Astrocyte (in vitro differentiated cells and primary cell): ENCODE measurements around the gene GCNT2. TPM values are rescaled to one million over a fixed set of nuclear protein-coding genes. Genes with fewer than 3 reads are reported as not detected.

Experiments used
- DNase-seq: peaks from one replicate; pipeline ENCODE4 v3.0.0-alpha.2; 2010; ENCODE audit warnings: low read depth
- FAIRE-seq: peaks from 2 replicates; lab custom pipeline; 2011; peaks lifted over from hg19 to GRCh38; lab: Jason Lieb, UNC
- H2AFZ ChIP-seq: 2 replicates; pipeline ENCODE4 v1.6.0; 2012; ENCODE audit warnings: low read depth, low read length, inconsistent platforms
- H3K27ac ChIP-seq: 2 replicates; pipeline ENCODE4 v1.5.1; 2011; ENCODE audit warnings: low read depth, low read length, inconsistent platforms
- H3K27me3 ChIP-seq: 2 replicates; pipeline ENCODE4 v1.6.0; 2011; ENCODE audit warnings: low read length, inconsistent platforms; ENCODE audit not compliant: insufficient read depth
- H3K36me3 ChIP-seq: 2 replicates; pipeline ENCODE4 v1.5.1; 2011; ENCODE audit warnings: low read length, inconsistent platforms; ENCODE audit not compliant: insufficient read depth
- H3K4me1 ChIP-seq: 2 replicates; pipeline ENCODE4 v1.5.1; 2011; ENCODE audit warnings: low read length, inconsistent platforms; ENCODE audit not compliant: insufficient read depth
- H3K4me2 ChIP-seq: 2 replicates; pipeline ENCODE4 v1.6.0; 2012; ENCODE audit warnings: low read length, inconsistent platforms
- H3K4me3 ChIP-seq: 2 replicates; pipeline ENCODE4 v1.5.1; 2011; ENCODE audit warnings: low read depth, mild to moderate bottlenecking, low read length, inconsistent platforms; ENCODE audit not compliant: insufficient read depth
- H3K79me2 ChIP-seq: 2 replicates; pipeline ENCODE4 v1.6.0; 2012; ENCODE audit warnings: mild to moderate bottlenecking, low read length, inconsistent platforms; ENCODE audit not compliant: insufficient read depth
- H3K9ac ChIP-seq: 2 replicates; pipeline ENCODE4 v1.6.0; 2012; ENCODE audit warnings: mild to moderate bottlenecking, low read length, inconsistent platforms
- H3K9me3 ChIP-seq: 2 replicates; pipeline ENCODE4 v1.5.1; 2012; ENCODE audit warnings: low read depth, mild to moderate bottlenecking, low read length, inconsistent platforms; ENCODE audit not compliant: insufficient read depth
- H4K20me1 ChIP-seq: 2 replicates; pipeline ENCODE4 v1.6.0; 2012; ENCODE audit warnings: low read length, inconsistent platforms; ENCODE audit not compliant: insufficient read depth
- H3K27ac Mint-ChIP-seq: one replicate; pipeline ENCODE4 v1.8.0; 2021; ENCODE audit warnings: mild to moderate bottlenecking, mixed read lengths; ENCODE audit not compliant: unreplicated experiment
- H3K27me3 Mint-ChIP-seq: one replicate; pipeline ENCODE4 v1.8.0; 2021; ENCODE audit warnings: low read depth, mixed read lengths; ENCODE audit not compliant: unreplicated experiment
- H3K36me3 Mint-ChIP-seq: one replicate; pipeline ENCODE4 v1.8.0; 2021; ENCODE audit warnings: low read depth, mixed read lengths; ENCODE audit not compliant: unreplicated experiment
- H3K4me1 Mint-ChIP-seq: one replicate; pipeline ENCODE4 v1.8.0; 2021; ENCODE audit warnings: low read depth, mixed read lengths; ENCODE audit not compliant: unreplicated experiment
- H3K4me3 Mint-ChIP-seq: one replicate; pipeline ENCODE4 v1.8.0; 2021; ENCODE audit warnings: mild to moderate bottlenecking, moderate library complexity, mixed read lengths; ENCODE audit not compliant: unreplicated experiment
- H3K9me3 Mint-ChIP-seq: one replicate; pipeline ENCODE4 v1.8.0; 2021; ENCODE audit warnings: mild to moderate bottlenecking, mixed read lengths; ENCODE audit not compliant: unreplicated experiment
- CTCF ChIP-seq: IDR thresholded peaks from 2 replicates; pipeline ENCODE4 v1.5.1; 2011; ENCODE audit warnings: low read depth, mild to moderate bottlenecking, inconsistent platforms, low read length, moderate library complexity; ENCODE audit not compliant: insufficient read depth
- EZH2 ChIP-seq: IDR thresholded peaks from 2 replicates; pipeline ENCODE4 v1.6.1; 2012; ENCODE audit warnings: mild to moderate bottlenecking, low read length, inconsistent platforms; ENCODE audit not compliant: insufficient read depth
- total RNA-seq: library from RNA; stranded (reverse); gene quantifications from 2 replicates; pipeline ENCODE4 v1.2.1, GENCODE V29; 2021

GCNT2 gene
- total RNA-seq, 1 donor from 2014 or later: 14.8 TPM

- TF ChIP-seq EZH2: no peak
- no peak for TF ChIP-seq CTCF
- FAIRE-seq: no peak
- no peak overlapping the region for H3K4me2 ChIP-seq
- no peak overlapping the region for H3K9ac ChIP-seq
- H3K27me3 ChIP-seq: no peaks in the 10 kb centered on the region
- H3K27ac Mint-ChIP-seq: no peak overlapping the region
- H3K4me1 Mint-ChIP-seq: no peaks in the 10 kb centered on the region
- no peaks in the 10 kb centered on the region for H3K36me3 ChIP-seq
- H3K79me2 ChIP-seq: no peaks in the 10 kb centered on the region
- H3K27ac ChIP-seq: no peak overlapping the region
- H3K4me3 Mint-ChIP-seq: no peak overlapping the region
- no peaks in the 10 kb centered on the region for H3K27me3 Mint-ChIP-seq
- no peak overlapping the region for H3K4me3 ChIP-seq
- no peaks in the 10 kb centered on the region for H3K9me3 Mint-ChIP-seq
- H3K4me1 ChIP-seq: no peaks in the 10 kb centered on the region
- H4K20me1 ChIP-seq: no peaks in the 10 kb centered on the region
- no peak for DNase-seq
- peaks cover 5% of the 10 kb centered on the region for H3K36me3 Mint-ChIP-seq
- H2AFZ ChIP-seq: no peak overlapping the region
- no peaks in the 10 kb centered on the region for H3K9me3 ChIP-seq
Measured at GRCh38 chr6:10576226-10576625, 55.1 kb downstream of the GCNT2 start.

GRCh38 chr6:10577112-10577511, 56.0 kb downstream of the GCNT2 start:
- no peak overlapping the region for H3K4me3 ChIP-seq
- Mint-ChIP-seq H3K27ac (no peak overlapping the region), H3K4me1 (no peaks in the 10 kb centered on the region), H3K36me3 (peaks cover 5% of the 10 kb centered on the region), H3K4me3 (no peak overlapping the region), H3K27me3 (no peaks in the 10 kb centered on the region), H3K9me3 (no peaks in the 10 kb centered on the region)
- H3K27ac ChIP-seq: no peak overlapping the region
- DNase-seq (no peak), FAIRE-seq (no peak)
- H3K4me1 ChIP-seq: no peaks in the 10 kb centered on the region
- H3K79me2 ChIP-seq: no peaks in the 10 kb centered on the region
- no peaks in the 10 kb centered on the region for H3K36me3 ChIP-seq
- no peak overlapping the region for H3K9ac ChIP-seq
- H3K27me3 ChIP-seq: no peaks in the 10 kb centered on the region
- no peaks in the 10 kb centered on the region for H3K9me3 ChIP-seq
- H2AFZ ChIP-seq: no peak overlapping the region
- TF ChIP-seq CTCF: no peak
- TF ChIP-seq EZH2: no peak
- H3K4me2 ChIP-seq: no peak overlapping the region
- no peaks in the 10 kb centered on the region for H4K20me1 ChIP-seq

- Mint-ChIP-seq H3K27ac (no peak overlapping the region), H3K36me3 (peaks cover 4% of the 10 kb centered on the region), H3K4me3 (no peak overlapping the region), H3K4me1 (peaks cover 12% of the 10 kb centered on the region), H3K9me3 (no peaks in the 10 kb centered on the region), H3K27me3 (no peaks in the 10 kb centered on the region)
- H3K27ac ChIP-seq: no peak overlapping the region
- no peak for FAIRE-seq
- no peak overlapping the region for H3K9ac ChIP-seq
- no peaks in the 10 kb centered on the region for H4K20me1 ChIP-seq
- no peak overlapping the region for H3K4me2 ChIP-seq
- H3K36me3 ChIP-seq: no peaks in the 10 kb centered on the region
- H3K9me3 ChIP-seq: no peaks in the 10 kb centered on the region
- no peaks in the 10 kb centered on the region for H3K79me2 ChIP-seq
- H3K4me3 ChIP-seq: no peak overlapping the region
- H2AFZ ChIP-seq: no peak overlapping the region
- TF ChIP-seq CTCF: no peak
- no peak for TF ChIP-seq EZH2
- DNase-seq: no peak
- no peaks in the 10 kb centered on the region for H3K27me3 ChIP-seq
- H3K4me1 ChIP-seq: no peaks in the 10 kb centered on the region
Measured at GRCh38 chr6:10578723-10579122, 57.6 kb downstream of the GCNT2 start.
